Epithelial cell of proximal tubule (primary cell): ENCODE results near the gene PEX11G. TPM values are rescaled to one million over a fixed set of nuclear protein-coding genes. Genes with fewer than 3 reads are reported as not detected.

ENCODE experiments used
- DNase-seq: peaks from one replicate; pipeline ENCODE4 v3.0.0-alpha.2; 2011; ENCODE audit warnings: low read depth
- H3K4me3 ChIP-seq: 2 replicates; pipeline ENCODE4 v1.5.1; 2011; ENCODE audit warnings: low read depth, mild to moderate bottlenecking, low read length
- total RNA-seq: library from RNA; depleted of rRNA; stranded (reverse); fragments of >200 nt; gene quantifications from 2 replicates; pipeline ENCODE4 v1.2.3, GENCODE V29; 2015
- TF ChIP-seq, protein P1 (sequence below): conservative IDR thresholded peaks from 2 replicates; pipeline ENCODE4 v1.5.1; 2012; ENCODE audit warnings: low read depth, mild to moderate bottlenecking, low read length

PEX11G gene
- total RNA-seq, 1 donor from 2014 or later = 6.2 TPM

DNA sequence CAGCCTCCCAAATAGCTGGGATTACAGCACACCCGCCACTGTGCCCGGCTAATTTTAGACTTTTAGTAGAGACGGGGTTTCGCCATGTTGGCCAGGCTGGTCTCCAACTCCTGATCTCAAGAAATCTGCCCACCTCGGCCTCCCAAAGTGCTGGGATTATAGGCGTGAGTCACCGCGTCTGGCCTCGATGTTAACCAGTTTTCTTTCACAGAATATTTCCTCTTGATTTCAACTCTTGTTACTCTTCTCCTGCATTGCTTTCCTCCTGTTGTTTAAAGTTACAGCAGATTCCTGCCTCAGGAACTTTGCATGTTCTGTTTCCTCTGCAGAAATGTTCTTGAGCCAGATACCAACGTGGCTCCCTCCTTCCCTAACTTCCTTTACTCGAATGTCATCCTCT lies 3.7 kb upstream of the PEX11G start:
- TF ChIP-seq, protein P1, sequence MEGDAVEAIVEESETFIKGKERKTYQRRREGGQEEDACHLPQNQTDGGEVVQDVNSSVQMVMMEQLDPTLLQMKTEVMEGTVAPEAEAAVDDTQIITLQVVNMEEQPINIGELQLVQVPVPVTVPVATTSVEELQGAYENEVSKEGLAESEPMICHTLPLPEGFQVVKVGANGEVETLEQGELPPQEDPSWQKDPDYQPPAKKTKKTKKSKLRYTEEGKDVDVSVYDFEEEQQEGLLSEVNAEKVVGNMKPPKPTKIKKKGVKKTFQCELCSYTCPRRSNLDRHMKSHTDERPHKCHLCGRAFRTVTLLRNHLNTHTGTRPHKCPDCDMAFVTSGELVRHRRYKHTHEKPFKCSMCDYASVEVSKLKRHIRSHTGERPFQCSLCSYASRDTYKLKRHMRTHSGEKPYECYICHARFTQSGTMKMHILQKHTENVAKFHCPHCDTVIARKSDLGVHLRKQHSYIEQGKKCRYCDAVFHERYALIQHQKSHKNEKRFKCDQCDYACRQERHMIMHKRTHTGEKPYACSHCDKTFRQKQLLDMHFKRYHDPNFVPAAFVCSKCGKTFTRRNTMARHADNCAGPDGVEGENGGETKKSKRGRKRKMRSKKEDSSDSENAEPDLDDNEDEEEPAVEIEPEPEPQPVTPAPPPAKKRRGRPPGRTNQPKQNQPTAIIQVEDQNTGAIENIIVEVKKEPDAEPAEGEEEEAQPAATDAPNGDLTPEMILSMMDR = no peak
- no peak for DNase-seq
- no peak overlapping the region for H3K4me3 ChIP-seq

DNA sequence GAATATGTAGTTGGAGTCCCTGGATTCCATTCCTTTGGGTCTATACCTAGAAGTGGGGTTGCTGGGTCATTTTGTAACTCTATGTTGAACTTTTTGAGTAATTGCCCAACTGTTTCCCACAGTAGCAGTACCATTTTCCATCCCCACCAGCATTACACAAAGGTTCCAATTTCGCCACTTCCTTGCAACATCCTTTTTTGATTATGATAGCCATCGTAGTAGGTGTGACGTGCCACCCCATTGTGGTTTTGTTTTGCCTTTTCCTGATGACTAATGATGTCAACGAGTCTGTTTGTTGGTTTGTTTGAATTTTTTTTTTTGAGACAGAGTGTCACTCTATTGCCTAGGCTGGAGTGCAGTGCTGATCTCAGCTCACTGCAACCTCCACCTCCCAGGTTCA lies 3.3 kb upstream of the PEX11G start:
- TF ChIP-seq, protein P1 = no peak
- DNase-seq = no peak
- no peak overlapping the region for H3K4me3 ChIP-seq

DNA sequence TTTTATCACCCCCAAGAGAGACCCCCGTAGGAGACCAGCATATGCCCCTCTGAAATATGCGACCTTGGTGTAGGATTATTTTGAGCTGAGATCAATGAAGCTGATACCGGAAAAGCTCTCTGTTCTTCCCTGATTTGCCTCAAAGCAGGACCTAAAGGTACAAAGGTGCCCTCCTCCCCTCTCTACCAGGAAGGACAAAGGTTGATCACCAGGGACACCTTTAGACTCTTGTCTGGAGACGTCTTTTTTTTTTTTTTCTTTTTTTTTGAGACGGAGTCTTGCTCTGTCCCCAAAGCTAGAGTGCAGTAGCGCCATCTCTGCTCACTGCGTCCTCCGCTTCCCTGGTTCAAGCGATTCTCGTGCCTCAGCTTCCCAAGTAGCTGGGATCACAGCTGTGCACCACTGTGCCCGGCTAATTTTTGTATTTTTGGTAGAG lies 792 bp upstream of the PEX11G start:
- DNase-seq = no peak

DNA sequence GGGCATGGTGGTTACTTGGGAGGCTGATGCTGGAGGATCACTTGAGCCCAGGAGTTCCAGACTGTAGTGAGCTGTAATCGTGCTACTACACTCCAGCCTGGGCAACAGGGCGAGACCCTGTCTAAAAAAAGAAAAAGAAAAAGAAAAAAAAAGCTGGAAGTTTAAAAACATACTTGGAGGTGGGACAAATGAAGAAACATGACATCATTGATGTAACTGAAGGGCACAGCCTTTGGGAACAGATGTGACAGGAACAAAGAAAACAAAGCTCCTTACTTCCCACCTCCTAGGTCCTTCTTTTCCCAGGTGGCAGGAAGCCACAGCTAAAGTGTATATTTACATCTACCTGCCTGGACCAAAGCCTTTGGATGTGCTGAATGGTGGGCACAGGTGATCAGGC lies 1.9 kb downstream of the PEX11G start:
- DNase-seq = no peak
- TF ChIP-seq, protein P1 = no peak
- no peak overlapping the region for H3K4me3 ChIP-seq

More for the DNA sequence above, 792 bp upstream of the PEX11G start:
- peak overlapping the region; percentile 75 for H3K4me3 ChIP-seq
- TF ChIP-seq, protein P1 = peak; percentile 4

DNA sequence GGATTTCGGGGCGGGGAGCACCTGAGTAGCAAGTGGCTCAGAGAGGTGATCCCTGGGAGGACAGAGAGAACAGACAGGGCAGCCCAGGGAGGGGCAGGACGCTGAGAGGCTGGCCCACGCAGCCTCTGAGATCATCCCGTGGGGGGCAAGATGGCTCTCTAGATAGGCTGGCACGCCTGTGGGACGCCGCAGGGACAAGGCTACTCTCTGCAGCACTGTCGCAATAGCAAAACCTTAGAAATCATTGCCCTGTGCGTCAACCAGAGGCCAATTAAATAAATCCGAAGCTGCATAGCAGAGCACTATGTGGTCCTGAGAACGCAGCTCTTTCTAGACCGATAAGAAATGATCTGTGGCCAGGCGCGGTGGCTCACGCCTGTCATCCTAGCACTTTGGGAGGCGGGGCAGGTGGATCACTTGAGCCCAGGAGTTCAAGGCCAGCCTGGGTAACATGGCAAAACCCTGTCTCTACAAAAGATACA lies 5.1 kb downstream of the PEX11G start:
- no peak for DNase-seq
- TF ChIP-seq, protein P1 = no peak
- H3K4me3 ChIP-seq = no peak overlapping the region

DNA sequence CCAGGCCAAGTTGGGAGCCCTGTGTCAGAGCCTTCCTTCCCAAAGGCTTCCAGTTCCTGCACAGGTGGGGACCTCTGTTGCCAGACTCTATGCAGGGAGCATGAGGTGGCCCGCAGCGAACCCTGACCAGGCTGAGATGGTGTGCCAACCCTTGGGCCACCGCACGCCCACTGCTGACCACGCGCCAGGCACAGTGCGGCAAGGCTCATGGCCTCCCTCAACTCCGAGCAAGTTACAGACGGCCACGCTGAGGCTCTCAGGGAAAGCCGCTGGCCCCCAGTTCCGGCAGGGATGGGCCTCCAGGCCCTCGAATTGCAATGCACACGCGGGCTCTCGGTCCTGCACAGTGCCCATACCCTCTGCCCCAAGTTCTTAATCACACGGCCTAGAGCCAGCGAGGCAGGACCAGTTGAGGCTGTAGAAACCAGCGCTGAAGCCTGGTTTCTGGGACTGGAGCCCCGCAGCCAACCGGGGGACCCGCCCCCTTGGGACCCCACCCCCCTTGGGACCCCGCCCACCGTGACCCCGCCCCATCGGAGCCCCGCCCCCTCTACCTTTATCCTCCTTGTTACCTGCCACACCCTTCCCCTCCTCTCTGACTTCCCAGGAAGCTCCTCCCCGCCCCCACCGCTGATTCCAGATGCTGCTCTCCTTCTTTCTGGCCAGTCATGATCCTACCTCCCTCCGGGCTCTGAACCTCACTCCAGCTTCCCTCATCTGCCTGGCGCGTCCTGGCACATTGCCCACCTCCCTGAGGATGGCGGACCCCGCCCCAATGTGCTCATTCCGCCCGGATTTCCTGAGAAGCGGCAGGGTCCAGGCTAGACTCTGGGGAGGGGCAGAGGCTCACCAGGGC lies 6.0 kb downstream of the PEX11G start:
- DNase-seq = no peak
- H3K4me3 ChIP-seq = no peak overlapping the region
- TF ChIP-seq, protein P1 = no peak

DNA sequence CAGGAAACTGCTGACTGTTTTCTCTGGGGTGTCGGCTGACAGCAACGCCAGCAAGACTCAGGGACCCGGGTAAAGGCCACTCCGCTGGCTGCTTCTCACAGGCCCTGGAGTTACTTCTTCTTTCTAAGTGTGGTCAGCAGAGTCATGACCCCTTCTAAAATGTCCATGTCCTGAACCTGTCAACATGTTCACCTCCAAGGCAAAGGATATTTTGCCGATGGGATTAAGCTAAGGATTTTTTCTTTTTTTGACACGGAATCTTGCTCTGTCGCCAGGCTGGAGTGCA lies 7.9 kb downstream of the PEX11G start:
- no peak for DNase-seq
- TF ChIP-seq, protein P1 = no peak
- no peak overlapping the region for H3K4me3 ChIP-seq
